LoVo (cell line): ENCODE results near the gene LEFTY2.
"Not testable (repeated sequence)": the region's sequence is repeated elsewhere in the genome, so short reads cannot be mapped to it uniquely, and the experiment has no call there.

Experiments
- DNase-seq: peaks from one replicate; pipeline ENCODE4 v3.0.0-alpha.2; 2016; ENCODE audit warnings: low spot score

LEFTY2 gene

DNA sequence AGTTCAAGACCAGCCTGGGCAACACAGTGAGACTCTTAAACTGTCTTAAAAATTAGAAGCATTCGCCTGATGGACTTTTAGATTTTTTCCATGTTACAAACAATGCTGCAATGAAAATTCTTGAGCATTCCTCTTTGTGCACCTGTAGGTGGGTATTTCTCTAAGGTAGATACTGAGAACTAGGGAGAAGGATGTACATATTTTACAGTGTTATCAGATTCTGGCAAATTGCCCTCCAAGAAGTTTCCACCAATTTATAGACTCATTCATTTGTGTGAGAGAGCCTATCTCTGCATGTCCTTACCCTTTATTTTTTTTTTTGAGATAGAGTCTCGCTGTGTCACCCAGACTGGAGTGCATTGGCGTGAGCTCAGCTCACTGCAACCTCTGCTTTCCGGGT, 12.3 kb upstream of the LEFTY2 start:
- DNase-seq, result no peak

DNA sequence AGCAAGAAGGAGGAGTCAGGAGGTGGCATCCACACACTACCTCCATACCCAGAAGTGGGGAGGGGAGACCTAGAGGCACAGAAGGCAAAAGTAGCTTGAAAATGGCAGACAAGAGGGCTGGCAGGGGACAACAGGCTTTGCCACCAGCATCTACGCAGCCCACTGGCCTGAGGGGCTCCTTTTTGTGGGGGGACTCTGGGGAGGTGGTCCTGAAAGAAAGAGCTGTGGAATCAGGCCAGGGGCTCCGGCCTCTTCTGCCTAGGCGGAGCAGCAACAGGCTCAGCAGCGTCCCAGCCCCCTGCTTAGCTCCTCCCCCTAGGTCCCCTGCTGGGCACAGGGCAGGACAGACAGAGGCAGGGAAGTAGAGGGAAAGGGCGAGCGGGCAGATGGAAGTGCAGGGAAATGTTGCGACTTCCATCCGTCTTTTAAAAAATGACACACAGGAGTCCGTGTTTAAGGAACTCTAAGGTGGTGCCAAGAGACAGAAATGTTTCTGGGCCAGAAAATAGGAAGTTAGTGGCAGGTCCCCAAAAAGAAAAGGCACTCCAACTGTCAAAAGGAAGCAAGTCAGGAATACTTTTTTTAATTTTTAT, 10.0 kb upstream of the LEFTY2 start:
- no peak for DNase-seq

DNA sequence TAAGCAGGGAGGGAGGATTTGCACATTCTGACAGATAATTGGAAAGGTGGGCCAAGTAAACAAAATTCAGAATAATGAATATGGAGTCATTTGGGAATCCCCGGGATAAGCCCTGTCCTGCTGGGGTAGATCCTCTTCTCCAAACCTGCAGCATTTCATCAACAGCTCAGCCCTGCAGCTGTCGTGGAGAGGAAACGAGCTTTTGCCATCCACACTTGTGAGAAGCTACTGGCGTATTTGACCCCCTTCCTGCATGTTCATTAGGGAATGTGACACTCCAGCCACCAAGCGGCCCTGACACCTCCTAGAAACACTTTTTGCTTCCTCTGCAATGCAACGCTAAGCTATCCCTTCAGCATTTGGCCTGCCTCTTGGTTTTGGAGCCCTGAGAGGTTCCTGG, 8.0 kb upstream of the LEFTY2 start:
- DNase-seq, result no peak

DNA sequence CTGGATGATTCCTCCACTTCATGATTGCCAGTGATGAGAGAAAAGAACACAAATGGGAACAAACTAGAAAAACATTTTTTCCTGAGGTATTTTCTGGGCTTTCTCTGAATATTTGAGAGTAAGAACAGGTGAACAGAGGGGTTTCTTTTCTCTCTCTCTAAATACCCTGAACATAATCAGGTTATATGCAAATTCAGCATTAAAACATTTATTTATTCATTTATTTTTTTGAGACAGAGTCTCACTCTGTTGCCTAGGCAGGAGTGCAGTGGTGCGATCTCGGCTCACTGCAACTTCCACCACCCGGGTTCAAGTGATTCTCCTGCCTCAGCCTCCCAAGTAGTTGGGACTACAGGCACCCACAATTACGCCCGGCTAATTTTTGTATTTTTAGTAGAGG, 5.8 kb upstream of the LEFTY2 start:
- no peak for DNase-seq

DNA sequence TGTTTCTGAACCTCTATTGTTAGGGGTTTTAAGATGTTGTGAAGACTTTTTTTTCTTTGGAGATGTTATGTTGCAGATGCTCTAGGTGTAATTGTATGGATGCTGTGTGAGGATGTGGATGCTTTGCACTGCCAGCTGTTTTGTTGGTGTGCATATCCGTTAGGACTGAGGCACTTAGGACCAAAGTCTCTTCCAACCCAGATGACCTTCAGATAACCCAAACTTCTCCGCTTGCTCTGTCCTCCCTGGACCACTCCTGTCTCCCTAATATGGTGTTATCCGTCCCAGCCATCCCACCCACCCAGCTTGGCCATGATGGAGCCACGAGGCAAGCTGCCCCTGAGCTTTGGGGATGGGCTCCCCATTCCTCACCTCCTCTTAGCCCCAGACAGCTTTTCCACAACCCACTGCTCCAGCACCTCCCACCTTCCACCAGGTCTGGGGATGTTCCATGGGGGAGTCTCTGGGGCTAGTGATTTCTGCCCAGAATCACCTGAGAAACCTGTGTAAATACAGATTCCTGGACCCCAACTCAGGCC, 5.1 kb upstream of the LEFTY2 start:
- DNase-seq, result no peak

DNA sequence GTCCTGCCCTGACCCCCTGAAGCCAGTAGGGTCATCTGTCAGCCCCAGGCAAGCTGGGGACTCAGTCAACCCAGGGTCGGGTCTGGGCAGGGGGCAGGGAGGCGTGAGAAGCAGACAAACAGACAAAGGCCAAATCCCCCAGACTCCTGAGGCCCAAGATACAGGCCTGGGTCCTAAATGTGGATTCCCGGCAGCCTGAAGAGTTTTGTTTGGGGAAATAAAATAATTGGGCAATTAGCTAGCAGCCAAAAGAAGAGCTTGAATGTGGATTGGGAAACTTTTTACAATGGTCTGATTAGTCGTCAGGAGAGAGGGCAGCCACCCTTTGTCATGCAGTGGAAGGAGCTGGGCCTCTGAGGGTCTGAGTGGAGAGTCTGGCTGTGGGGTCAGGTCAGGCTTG, 4.5 kb upstream of the LEFTY2 start:
- DNase-seq, result no peak

DNA sequence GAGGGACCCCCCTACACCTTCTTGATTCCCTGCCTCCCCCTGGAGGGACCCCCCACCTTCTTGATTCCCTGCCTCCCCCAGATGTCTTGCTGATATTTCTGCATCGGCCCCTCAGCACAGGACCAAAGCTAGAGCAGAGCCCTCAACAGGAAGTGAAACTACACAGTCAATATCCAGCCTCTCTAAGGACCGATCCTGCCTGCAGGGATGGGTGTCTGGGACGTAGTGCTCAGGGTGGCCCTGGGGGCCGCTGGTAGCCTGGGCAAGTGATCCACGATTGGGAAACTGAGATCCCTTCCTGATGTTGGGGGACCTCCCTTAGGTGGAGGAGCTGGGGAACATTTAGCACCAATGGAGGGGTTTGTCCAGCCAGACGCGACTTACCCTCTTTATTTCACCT, 3.9 kb upstream of the LEFTY2 start:
- DNase-seq, result no peak

DNA sequence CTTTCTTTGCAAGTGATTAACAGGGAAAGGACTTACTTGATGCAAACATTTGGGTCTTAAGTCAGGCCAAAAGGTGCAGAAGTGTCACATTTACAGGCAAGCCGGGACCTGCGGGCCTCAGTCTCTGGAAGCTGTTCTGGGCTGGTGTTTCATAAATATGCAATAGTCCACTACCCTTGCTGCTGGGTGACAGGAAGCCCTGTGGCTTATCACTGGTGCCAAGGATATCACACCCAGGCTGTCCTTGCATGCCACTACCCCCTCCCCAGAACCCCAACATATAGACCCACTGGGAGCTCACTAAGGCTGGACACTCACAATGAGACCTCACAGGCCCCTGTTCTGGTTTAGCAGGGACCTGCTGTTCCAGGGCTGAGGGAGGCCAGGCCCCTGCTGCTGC, 3.4 kb upstream of the LEFTY2 start:
- DNase-seq, result no peak

DNA sequence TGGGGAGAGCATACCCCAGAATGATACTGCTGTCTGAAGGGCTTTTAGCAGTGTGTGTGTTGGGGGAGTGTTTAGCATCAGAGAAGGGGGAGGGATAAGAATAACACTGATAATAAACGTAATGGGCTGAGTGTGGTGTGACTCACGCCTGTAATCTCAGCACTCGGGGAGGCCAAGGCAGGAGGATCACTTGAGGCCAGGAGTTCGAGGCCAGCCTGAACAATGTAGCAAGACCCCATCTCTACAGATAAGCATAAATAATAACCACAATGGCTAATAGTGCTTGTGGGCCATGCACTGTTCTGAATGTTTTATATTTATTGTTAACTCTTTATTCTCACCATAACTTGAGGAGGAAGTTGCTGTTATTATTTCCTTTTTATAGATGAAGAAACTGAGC, 2.6 kb upstream of the LEFTY2 start:
- DNase-seq, result no peak

DNA sequence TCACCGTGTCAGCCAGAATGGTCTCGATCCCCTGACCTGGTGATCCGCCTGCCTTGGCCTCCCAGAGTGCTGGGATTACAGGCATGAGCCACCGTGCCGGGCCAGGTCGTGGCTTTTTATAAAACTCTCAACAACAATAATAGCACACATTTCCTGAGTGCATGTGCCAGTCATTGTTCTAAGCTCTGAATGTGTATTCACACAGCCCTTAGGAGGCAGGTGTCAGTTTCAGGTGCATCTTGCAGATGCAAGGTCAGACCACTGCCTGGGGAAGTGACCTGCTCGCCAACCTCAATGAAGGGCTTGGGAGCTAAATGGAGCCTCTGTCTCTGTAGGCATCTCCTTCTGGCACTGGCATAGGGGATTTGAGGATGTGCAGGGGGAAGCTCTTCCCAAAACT, 1.6 kb upstream of the LEFTY2 start:
- no peak for DNase-seq

DNA sequence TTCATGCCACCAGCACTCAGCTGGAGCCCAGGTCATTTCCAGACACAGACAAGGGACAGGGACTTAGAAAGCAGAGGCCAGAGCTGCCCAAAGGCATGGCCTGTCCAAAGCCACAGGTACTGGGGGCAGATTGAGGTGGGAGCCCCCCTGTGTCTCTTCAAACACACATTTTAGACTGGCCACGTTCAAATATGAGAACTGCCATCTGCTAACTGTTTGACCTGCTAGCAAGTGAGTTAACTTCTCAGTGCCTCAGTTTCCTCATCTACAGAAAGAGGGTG, 862 bp upstream of the LEFTY2 start:
- no peak for DNase-seq

DNA sequence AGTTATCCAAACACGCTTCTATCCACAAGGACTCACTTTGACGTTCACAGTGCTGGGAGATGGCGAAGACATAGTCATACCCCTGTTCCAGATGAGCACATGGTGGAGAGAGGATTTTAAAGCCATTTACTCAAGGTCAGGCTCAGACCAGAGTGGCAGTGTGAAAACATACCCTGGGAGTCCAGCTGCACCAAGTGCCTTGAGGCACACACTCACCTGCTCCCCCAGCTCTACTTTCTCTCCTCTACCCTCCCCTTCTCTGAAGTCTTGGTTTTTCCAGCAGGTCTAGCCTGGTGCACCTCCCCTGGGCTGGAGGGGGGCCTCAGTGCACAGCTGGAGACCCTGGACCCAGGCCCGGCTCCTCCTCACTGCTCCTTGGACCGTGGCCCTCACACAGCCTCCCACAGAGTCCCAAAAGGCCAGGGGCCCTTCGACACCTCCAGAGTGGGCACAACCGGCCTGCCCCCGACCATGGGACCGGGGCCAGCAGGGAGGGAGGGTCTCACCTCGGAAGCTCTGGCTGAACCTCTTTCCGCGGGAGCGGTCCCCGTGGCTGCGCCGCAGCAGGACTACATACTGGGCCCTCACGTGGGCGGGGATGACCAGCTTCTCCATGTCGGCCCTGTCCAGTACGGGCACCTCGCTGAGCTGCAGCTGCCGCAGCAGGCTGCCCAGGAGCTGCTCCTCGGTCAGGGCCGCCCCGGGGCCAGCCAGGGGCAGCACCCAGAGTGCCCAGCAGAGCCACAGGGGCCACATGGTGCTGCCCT, 452 bp downstream of the LEFTY2 start:
- no peak for DNase-seq

DNA sequence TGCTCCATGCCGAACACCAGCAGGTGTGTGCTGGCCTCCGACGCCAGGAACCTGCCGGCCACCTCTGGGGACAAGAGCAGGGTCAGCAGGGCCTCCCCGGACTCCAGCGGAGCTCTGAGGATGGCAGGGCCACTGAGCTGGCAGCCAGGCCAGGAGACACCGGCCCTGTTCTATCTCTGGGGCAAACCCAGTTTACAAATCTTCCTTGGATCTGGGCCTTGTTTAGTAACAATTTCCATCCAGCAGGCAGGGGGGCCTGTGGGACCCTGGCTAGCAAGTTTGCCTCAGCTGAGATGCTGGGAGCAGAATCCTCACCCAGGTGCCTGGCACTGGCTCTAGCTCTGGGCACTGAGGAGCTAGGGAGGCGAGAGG, 1.1 kb downstream of the LEFTY2 start:
- not testable (repeated sequence) for DNase-seq

DNA sequence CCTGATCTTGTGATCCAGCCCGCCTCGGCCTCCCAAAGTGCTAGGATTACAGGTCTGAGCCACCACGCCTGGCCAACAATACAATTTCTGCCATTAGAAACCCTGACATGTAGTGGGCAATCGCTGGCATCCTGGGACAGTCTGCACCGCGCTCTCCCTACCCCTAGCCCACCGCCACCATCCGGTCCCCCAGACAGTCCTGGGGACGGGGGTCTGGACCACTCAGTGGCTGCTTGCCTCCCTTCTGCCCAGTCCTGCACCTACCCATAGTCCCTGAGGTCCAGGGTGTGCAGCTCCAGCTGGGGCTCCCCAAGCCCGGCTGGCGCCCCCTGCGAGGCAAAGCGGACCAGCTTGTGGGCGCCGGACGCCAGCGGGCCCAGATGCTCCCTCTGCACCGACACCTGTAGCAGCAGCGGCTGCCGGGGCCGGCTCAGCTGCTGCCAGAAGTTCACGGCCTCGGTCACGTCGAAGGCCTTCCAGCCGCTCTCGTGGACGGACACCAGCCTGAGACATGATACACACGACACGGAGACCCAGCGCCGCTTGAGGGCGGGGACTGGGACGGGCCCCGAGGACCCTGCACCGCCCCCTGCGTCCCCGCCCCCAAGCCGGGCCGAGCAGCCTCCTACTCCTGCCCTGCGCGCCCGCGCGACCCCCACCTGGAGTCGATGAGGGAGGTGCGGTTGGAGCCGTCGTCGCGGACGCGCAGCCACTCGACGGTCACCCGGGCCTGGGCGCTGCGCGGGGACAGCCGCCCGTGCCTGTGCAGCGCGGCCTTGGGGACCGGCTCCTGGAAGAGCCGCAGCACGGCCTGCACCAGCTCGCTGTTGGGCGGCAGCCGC, 1.7 kb downstream of the LEFTY2 start:
- DNase-seq, result not testable (repeated sequence)

DNA sequence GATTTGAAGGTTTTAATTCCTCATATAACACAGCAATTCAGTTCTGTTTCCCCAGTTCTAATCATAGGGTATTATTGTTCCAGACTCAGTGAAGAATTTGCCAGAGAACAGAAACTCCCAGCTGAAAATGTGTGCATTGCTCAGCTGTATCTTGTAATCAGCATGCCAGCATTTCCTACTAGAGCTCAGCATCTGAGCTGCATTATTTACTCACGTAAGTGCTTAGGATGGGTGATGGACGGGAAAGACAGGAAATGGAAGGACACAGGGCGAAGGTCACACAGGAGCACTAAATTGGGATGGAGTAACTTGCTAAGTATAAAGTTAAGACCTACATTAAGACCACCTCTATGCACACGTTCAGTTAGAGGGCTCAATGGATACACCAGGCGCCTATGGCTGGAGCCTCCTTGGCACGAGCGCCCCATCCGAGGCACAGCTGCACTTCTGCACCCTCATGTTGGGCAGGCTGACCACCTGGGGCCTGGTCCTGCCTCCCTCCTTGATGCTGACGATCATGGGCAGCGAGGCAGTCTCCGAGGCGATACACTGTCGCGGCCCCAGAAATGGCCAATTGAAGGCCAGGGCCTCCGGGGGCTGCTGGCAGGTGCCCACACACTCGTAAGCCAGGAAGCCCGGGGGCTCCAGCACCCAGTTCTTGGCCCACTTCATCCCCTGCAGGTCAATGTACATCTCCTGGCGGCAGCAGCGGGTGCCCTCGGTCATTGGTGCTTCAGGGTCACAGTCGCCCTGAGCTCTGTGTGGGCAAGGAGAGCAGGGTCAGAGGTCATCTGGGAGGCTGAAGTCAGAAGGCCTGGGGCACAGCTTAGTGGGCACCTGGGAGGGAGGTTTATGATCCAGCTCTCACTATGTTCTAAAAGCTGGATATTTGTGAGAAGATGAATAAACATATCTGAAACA, 3.7 kb downstream of the LEFTY2 start:
- DNase-seq, result no peak

DNA sequence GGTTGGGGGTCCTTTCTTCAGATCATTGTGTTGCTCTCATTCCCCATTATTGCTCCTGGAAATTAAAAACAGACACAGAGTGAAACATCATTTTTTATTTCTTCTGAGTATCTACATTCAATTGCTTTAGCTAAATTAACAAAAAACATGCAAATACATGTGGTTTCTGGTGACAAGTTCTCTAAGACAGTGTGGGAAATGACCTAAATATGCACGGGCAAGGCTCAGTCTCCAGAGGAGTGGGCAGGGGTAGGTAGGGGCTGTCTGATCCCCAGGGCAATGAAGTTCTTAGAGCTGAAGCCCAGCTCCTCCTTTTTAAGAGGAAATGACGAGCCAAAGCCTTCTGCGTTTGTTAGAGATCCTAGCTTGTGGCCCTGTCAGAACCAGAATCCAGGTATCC, 4.5 kb downstream of the LEFTY2 start:
- DNase-seq, result no peak

DNA sequence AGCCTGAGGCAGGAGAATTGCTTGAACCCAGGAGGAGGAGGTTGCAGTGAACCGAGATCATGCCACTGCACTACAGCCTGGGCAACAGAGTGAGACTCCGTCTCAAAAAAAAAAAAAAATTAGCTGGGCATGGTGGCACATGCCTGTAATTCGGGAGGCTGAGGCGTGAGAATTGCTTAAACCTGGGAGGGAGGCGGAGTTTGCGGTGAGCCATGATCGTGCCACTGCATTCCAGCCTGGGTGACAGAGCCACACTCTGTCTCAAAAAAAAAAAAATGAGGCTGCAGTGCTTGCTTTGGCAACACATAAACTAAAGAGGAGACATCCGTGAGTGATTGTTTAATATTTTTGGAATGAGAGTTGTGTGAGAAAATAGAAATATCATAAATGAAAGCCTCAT, 4.9 kb downstream of the LEFTY2 start:
- not testable (repeated sequence) for DNase-seq

DNA sequence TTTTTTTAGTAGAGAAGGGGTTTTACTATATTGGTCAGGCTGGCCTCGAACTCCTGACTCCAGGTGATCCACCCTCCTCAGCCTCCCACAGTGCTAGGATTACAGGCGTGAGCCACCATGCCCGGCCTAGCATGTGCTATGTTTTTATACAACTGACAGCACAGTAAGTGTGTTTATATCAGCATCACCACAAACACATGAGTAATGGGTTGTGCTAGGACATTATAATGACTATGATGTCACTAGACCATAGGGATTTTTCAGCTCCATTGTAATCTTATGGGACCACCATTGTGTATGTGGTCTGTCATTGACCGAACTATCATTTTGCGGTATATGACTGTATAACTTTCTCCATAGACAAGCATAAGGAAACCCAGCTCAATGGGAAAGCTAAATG, 6.3 kb downstream of the LEFTY2 start:
- DNase-seq, result no peak

DNA sequence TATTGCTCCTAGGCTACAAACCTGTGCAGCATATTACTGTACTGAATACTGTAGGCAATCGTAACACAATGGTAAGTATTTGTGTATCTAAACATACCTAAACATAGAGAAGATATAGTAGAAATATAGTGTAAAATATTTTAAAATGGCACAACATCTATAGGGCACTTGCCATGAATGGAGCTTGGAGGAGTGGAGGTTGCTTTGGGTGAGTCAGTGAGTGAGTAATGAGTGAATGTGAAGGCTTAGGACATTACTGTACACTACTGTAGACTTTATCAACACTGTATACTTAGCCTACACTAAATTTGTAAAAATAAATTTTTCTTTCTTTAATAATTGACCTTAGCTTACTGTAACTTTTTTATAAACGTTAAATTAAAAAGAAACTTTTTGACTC, 7.9 kb downstream of the LEFTY2 start:
- DNase-seq, result no peak

DNA sequence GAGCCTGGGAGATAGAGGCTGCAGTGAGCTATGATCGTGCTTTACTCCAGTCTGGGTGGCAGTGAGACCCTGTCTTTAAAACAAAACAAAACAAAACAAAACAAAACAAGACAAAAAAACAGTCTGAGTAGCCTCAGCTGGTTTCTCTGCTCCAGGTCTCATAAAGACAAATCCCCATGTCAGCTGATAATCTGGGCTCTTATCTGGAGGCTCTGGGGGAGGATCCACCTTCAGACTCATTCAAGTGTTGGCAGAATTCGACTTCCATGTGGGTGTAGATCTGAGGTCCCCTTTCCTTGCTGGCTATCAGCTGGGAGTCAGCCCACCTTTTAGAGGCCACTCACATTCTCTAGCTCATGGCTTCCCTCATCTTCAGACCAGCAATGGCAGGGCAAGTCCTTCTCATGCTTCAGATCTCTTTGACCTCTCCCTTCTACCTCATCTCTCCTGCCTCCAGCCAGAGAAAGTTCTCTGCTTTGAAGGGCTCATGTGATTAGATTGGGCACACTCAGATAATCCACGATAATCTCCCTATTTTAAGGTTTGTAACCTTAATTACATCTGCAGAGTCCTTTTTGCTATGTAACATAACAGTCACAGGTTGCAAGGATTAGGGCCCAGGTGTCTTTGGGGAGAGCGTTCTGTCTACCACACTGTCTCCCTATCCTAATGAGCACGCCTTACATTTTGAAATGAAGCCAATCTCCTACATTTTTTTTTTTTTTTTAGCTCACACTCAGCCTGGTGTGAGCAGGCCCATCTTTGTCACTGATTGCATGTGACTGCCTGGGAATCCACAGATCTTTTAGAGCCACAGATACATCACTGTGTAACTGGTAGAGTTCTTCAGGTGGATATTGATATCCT, 9.5 kb downstream of the LEFTY2 start:
- DNase-seq, result no peak

DNA sequence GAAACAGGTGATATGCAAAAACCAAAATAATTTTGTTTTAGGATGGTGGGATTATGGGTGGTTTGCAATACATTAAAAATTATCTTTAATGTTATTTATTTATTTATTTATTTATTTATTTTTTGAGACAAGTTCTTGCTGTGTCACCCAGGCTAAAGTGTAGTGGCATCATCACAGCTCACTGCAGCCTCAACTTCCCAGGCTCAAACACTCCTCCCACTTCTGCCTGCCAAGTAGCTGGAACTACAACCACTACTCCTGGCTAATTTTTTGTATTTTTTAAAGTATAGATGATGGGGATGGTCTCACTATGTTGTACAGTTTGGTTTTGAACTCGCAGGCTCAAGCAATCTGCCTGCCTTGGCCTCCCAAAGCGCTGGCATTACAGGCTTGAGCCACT, 10.5 kb downstream of the LEFTY2 start:
- no peak for DNase-seq
